Stromal cell of bone marrow (primary cell): ENCODE results near the gene SPART.
A peak's percentile ranks its signal among the peaks of the same experiment; 100 is the strongest.
"Not testable (repeated sequence)": the region's sequence is repeated elsewhere in the genome, so short reads cannot be mapped to it uniquely, and the experiment has no call there.

Source experiments
- DNase-seq: peaks from one replicate; pipeline ENCODE4 v3.0.0-alpha.2; 2012; ENCODE audit warnings: low read depth

The SPART gene

DNA sequence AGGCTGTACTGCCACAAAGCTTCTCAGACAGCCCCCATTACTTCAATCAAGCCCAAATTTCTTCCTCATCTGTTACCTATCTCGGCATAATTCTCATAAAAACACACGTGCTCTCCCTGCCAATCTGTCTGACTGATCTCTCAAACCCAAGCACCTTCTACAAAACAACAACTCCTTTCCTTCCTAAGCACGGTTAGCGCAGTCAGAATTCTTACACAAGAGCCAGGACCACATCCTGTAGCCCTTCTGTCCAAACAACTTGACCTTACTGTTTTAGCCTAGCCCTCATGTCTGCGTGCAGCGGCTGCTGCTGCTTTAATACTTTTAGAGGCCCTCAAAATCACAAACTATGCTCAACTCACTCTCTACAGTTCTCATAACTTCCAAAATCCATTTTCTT is 26.4 kb downstream of the SPART start:
- not testable (repeated sequence) for DNase-seq

DNA sequence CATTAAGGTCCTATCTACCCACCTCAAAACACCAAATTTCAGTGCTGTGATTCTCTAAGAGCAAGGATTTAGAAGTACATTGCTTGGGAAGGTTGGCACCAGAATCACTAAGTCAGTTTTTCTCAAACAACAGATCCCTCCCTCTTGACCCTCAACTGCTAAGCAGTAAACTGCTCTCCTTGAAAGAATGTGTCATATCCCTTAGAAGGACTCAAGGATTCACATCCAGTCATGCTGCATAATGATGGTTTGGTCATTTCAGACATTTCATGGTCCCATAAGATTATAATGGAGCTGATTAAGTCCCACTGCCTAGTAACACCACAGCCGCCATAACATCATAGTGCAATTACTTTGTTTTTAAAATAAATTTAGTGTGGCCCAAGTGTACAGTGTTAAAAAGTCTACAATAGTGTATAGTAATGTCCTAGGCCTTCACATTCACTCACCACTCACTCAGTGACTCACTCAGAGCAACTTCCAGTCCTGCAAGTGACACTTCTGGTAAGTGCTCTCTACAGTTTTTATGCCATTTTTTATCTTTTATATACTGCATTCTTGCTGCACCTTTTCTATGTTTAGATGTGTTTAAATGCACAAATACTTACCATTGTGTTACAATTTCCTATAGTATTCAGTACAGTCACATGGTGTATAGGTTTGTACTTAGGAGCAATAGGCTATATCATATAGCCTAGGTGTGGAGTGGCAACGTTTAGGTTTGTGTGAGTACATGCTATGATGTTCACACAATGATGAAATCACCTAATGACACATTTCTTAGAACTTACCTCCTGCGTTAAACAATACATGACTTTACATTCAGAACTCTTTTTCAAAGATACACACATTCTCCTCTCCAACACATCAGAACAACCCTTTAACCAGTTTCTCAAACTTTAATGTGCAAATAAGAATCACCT is 32.9 kb downstream of the SPART start:
- no peak for DNase-seq

DNA sequence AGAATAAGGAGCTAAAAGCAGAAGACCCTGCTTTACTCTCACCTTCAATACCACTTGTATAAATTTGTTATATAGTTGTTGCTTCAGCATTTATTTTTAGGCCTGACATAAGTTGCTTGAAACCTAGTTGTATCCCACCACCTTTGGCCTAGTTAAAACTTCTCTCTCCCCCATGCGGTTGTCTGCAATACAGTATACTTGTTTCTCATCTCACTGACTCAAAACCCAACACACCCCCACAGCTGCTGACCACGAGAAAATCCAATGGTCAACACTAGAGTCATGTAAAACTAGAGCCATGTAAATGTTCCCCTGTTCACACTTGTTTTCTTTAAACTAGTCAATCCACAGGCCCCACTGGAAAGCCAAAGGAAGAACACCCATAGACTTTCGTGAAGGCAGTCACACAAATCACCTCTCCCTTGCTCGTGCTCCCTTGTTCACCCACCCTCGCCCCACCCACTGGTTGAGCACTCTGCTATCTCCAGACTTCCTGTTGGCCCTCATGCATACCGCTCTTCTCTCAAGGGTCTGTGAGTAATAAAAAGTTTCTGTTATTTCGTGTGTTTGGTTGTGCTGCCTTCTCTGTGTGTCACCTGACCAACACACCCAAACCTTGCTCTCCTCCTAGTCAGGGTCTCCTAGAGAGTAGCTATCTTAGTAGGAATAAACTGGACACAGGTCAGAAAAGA is 35.6 kb downstream of the SPART start:
- DNase-seq: no peak

DNA sequence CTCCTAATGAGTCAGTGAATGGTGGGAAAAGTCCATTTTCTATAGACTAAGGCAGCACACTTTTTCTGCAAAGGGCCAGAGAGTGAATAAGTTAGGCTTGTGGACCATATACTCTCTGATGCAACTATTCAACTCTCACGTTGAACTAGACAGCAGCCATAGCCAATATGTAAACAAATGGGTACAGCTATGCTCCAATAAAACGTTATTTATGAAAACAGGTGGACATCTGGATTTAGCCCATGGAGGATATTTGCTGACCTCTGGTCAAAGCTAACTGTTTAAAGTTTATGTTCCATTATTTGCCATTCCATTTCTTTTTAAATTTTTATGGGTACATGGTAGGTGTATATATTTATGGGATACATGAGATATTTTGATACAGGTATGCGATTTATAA is 43.9 kb downstream of the SPART start:
- no peak for DNase-seq

DNA sequence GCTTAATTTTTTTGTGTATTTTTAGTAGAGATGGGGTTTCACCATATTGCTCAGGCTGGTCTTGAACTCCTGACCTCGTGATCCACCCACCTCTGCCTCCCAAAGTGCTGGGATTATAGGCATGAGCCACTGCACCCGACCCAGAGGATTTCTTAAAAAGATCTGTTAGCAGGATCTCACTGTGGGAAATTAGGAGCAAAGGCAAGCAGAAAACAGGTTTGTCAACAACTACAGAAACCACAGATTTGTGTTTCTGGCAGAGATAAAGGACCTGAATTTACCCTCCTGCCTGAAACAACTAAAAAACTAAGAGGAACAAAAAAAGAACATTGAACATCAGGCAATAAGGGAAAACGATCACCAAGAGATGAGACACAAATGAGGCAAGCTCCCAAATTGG is 46.7 kb downstream of the SPART start:
- not testable (repeated sequence) for DNase-seq

DNA sequence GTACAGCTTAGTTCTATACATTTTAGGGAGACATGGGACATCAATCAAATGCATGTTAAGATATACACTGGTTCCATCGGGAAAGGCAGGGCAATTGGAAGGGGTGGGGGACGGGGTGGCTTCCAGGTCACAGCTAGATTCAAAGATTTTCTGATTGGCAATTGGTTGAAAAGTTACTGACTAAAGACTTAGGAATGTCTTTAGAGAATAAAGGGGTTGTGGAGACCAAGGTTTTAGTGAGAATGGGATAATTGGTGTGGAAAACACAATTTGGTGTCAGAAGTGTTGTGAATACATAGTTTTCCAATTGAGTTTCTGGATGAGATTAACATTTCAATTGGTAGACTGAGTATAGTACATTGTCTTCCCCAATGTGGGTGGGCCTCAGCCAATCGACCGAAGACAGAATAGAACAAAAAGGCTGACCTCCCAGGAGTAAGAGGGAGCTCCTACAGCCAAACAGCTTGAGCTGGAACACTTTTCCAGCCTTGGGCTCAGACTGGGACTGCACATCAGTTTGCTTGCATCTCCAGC is 47.6 kb downstream of the SPART start:
- DNase-seq: no peak

DNA sequence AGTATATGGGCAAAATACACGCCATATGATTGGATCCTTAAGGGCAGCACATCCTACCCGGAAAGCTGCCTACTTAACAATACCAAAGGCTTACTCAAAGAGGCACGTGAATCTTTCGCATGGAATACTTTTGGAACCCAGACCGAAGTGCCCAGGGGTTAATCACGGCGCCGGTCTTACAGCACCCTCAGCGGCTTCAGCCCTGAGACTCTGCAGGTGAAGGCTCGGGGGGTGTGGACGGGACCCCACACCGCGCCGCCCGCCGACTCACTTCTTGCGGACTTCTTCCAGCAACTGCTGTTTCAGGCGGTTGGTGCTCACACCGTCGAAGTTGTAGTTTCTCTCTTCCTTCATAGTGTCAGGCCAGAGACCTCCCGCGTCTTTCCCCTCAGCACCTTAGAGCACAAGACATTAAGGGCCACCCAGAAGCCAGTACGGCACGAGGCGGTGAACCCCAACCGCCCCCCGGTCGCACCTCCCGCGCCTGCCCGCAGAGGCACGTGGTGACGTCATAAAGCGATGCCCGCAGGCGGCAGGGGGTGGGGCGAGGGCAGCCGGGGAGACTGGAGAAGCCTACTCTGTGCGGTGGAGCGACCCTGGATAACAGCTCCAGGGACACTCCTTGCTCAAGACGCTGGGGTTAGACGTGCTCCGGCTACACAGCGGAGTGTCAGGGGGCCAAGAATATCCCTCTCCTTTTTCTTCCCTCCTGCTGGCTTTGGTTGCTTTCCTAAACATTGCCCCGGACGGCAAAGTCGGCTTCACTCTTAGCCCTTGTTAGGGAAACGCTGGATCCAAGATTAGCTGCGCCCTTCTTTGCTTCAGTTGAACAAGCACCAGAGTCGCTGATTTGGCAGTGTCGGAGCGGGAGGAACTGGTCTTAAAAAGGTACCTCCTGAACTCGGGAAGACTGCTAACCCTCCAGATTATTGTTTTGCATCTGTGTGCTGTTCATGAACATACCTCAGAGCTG is 48.5 kb downstream of the SPART start, which contains the start of gene CCDC169:
Gene CCDC169, minus strand, starts transcription at position 449 of the 973 bp plus-strand sequence. Its CDS starts 95 bp downstream, at position 354.
- peak; percentile 46 for DNase-seq

DNA sequence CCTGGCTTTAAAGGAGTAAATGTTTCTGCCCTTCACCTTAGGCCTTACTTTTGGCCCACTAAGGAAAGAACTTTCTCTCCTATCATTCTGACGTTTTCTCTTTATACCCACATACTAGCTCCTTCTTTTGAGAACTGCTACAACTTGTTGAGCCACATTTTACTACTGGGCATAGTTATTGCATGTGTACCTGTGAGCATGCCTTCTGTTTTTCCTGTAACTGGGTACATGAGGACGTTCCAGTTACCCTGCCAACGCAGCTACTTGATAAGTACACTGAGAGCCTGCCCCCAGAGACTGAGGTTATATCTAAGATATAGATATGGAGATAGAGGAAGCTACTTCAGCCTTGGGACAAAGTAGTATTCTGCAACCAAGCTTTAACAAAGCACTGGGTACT is 52.1 kb downstream of the SPART start:
- DNase-seq: no peak

DNA sequence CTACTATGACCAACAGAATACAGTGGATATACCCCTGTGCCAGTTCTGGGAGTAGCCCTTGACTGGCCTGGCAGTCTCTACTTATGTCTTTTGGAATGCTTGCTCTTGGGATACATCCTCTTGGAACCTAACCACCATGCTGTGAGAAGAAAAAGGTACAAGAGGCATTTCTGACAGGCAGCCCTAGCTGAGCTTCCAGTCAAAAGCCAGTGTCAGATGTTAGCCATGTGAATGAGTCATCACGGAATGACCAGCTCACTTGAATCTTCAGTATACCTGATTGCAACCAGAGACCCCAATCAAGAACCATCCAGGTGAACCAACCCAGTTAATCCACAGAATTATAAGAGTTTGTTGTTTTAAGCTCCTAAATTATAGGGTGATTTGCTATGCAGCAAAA is 52.7 kb downstream of the SPART start:
- no peak for DNase-seq

DNA sequence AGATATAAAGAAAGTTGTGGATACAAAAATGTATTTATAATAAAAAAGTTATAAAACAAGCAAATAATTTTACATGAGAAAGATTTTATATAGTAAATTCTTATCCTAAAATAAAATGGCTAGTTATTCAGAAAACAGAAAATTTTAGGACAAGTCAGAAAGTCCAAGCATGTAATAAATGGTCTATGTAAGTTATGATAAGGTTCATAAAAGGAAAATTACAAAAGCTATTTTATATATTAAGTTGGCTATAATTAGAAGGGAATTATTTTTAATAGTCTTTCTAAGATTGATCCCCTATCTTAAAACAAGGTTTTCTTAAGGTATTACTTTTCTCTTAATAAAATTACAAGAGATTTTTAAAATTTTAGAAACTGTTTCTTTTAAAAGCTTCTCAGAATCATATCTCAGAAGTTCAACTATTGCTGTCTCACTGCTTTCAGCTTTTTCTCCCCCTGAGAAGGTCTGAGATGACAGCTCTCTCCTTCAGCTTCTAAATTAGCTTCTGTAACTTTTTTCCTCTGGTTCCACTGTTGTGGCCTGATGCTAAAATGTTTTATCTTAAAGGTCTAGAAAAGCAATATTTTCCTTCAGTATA is 57.3 kb downstream of the SPART start:
- DNase-seq: no peak

DNA sequence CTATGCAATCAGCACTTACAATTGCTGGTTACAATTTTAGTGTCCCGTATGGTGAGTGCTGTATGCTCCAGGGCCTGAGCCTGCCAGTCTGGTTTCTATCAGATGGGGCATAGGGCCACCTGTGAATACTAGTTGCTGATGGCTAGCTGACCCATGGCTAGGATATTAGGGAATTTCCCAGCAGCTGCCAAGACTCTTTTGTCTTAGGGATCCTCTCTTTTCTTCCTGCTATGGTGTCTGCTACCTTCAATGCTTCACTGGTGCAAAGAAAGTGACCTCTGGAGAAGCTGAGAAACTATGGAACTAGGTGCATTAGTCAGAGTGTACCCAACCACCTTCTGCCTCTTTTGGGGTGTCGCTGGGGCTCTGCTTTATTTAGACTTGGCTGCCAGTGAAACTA is 60.2 kb downstream of the SPART start:
- no peak for DNase-seq

DNA sequence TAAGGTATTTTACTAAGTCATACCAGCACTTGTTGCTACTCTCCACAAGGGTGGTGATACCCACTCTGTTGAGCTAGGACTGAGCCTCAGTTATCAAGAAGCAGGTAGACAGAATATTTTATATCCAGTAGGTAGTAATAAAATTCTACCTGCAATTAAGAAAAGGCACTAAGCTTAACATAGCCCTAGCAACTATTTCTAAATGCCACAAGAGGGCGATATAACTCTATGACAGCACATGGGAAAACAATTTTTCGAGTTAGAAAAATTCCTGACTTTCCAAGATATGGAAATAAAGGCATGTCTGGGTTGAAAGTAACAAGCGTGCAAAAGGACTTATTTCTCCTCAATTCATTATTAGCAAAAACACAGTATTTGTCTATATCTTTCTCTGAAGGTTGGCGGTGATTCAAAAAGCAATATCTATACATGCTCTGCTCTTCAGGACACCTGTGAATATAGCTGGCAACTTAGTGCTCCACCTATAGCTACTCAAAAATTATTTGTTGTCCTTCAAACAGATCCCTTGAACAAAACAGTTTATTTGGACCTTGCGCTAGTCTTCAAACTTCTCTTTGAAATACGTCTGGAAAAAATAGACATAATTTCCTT is 63.3 kb downstream of the SPART start:
- peak; percentile 26 for DNase-seq

DNA sequence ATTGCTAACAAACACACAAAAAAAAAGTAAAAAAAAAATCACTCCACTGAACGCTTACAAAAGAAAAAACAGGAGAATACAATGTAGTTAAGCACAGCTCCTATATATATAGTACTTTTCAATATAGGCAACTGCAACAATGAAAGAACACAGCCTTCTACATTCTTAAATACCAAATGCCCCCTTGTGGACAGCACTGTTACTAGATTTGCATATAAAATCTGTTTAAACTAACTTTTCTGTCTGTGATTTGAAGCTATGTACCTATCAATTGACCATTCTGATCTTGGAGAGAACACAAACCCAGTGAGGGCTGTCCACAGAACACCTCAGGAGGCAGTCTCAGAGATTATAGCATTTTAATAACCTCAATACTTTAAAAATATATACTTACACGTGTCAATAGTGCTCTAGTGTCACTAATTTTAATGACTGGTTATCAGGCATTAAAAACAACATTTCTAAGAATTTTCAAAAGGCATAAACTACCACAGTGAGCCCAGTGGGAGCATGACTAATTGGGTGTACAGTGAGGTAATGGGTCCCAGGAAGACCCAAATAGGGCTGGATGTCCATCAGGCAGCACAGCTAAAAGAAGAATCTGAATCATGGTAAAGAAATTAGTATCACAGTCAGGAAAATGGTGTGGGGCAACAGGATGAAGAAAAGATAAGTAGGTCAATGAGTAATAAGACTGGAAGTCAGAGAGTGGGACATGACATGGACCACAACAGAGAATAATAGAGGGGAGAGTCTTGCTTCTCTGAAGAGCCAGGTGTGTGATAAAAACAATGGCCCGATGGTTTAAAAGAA is 70.8 kb downstream of the SPART start:
- DNase-seq: peak; percentile 36

DNA sequence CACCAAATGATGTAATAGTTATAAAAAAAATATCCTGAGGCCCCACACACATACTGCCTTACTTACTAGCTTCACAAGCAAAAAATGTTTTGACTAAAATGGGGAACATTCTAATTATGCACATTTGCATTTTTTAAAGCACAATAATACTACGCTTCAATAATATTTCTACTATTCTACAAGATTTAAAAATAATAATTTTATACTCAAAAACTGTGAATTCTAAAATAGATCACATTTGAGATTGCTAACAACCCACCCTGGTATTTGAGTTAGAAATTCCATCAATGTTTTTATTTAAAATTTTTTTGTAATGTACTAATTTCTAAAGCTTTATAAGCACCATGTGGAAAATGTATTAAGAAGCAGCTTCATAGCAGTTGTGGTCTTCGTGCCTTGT is 72.8 kb downstream of the SPART start:
- no peak for DNase-seq

DNA sequence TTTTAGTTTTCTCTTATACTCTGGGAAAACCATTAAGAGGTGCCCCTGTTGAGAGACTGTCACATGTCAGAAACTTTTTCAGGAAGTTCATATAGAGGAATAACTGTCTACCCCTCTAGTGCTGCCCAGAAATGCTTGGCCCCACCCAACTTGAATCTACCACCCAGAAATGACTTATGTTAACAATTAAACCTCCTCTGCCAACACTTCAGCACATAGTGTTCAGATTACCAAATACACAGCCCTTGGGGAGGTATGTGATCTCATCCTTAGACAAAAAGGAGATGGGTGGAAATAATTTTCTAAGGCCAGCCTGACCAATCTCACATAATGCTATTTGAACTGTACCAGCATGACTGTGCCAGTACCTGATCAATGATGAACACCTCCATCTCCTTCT is 84.2 kb downstream of the SPART start:
- DNase-seq: peak; percentile 28

DNA sequence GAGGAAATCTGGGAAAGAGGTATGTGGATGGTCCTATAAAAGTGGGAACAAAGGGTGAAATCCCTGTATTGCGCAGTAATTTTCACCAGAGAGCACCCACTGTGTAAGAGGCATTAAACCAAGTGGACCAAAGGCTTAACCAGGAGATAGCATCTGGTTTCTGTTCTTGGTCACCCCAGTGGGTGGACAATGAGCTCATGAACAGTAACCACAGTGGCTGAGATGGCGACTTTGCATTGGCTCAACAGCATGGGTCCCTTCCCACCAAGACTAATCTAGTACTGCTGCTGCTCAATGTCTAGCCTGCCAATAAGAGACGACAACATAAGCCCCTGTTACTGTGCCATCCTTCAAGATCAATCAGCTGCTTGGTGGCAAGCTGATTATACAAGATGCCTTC is 85.2 kb downstream of the SPART start:
- no peak for DNase-seq

DNA sequence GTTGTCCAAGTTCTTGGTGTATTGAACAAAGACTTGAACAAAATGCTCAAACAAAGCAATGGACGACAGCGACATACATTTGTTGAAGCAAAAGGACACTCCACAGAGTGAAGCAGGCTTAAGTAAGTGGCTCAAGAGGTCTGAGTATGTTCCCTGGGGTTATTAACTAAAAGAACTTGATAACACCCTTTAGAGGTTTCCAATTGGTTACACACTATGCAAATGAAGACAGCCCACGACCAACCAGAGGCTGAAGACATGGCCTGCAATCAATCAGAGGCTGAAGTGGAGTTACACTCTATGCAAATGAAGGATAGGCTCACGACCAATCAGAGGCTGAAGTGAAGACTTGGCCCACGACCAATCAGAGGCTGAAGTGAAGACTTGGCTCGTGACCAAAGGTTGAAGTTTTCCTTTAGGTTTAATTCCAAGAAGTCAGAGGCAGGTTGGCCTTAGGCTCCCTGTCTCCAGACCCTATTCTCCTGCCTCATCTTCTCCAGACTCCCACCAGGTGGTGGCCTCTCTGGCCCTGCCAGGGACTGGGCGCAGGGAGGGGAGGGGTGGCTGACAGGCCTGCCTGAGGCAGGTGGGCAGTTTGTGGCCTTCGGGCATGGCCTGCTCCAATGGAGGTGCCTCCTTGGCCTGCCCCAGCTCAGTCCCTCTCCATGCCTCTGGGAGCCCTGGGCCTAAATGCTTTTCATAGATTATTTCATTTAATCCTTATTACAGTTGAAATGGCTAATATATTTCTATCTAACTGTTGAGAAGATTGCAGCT is 86.6 kb downstream of the SPART start:
- DNase-seq: no peak

DNA sequence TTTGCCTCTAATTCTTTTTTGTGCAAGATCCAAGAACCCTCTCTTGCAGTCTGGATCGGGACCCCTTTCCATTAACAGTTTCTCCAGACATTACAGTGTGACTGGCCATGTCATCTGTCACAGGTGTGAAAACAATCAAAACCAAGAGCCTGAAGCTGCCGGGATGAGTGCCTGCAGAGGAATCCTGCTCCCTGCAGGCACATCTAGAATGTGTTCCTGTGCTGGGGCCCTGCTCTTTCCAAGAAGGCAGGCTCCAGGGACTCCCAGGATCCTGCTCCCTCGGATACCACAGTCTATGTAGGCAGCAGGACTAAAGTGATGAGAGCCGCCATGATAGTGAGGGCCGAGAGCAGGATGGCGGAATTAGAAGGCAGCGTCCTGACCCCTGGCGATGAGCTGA is 87.4 kb downstream of the SPART start:
- DNase-seq: no peak
